ENCODE measurements around the gene KRTAP9-1.

GRCh38 chr17:41150026-41150425 is 39.7 kb upstream of the KRTAP9-1 start:
- TF ChIP-seq CTCF (conservative IDR thresholded peaks at IDR 0.05; ENCODE audit: low read length) = no peak
- no peak for TF ChIP-seq EZH2phosphoT487 (IDR thresholded peaks at IDR 0.05; ENCODE audit: borderline replicate concordance, low read depth, low read length)
